ENCODE measurements around the gene ADRM1.

Gene ADRM1

GRCh38 chr20:62354031-62354808, 51.4 kb downstream of the ADRM1 start:
- DNase-seq (ENCODE audit: low read depth) = no peak
- no peak for TF ChIP-seq CTCF (conservative IDR thresholded peaks at IDR 0.05; ENCODE audit: low read depth, low read length)
- no peak overlapping the region for H3K4me3 ChIP-seq (ENCODE audit: low read length)

DNA sequence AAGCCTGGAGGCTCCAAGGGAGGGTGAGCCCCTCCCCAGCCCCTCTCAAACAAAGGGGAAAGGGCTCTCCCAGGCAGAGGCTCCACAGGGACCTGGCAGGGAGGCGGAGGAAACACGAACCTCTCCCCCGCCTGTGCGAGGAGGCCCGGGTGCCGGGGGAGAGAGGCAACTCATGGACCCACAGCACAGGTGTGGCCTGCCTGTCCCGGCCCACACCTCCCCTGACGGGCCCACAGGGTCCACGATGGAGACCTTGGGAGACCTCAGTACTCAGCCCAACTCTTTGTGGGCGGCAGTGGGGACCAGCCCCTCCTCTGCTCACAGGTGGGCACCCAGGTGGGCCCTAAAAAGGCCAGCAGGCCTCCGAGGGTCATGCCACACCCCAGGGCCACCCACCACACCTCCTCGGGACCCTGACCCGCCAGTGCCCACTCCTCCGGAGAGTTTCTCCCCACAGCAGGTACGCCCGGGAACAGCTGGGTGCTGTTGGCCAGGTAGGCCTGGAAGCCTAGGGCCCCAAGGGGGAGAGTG, 52.1 kb downstream of the ADRM1 start:
- TF ChIP-seq CTCF (conservative IDR thresholded peaks at IDR 0.05; ENCODE audit: low read depth, low read length) = no peak
- H3K4me3 ChIP-seq (ENCODE audit: low read length) = no peak overlapping the region
- no peak for DNase-seq (ENCODE audit: low read depth)

- DNase-seq (ENCODE audit: low read depth) = no peak
- no peak for TF ChIP-seq CTCF (conservative IDR thresholded peaks at IDR 0.05; ENCODE audit: low read depth, low read length)
- H3K4me3 ChIP-seq (ENCODE audit: low read length) = no peak overlapping the region
Measured at GRCh38 chr20:62355516-62355877, 52.7 kb downstream of the ADRM1 start.

DNA sequence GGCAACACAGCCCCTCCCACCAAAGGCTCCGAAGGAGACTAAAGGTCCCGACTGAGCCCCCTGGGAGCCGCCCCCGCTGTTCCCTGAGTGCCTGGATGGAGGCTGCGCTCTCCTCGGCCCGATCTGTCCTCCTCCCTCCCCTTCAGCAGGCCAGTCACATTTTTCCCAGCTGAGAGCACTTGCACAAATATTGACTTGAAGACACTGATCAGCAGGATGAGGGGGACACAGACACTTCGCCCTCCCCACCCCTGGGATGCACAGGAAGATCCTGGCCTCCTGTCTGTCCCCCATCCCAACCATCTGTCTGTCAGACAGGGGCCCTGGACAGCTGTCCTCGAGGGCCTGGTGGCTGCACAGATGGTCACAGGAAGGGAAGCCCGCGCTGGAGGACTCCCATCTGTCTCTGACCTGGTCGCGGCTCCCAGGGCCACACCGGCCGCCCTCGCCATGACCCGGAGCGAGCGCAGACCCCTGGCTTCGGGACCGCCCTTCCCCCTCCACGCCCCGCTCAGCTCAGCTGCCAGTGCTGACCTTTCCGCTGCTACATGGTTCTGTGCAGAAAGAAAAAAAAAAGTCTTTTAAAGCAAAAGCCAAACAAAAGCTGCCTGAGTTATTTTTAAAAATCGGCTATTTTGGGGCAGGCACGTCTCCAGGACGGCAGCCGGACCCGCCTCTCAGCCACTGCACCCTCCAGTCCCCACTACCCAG, 53.2 kb downstream of the ADRM1 start:
- TF ChIP-seq CTCF (conservative IDR thresholded peaks at IDR 0.05; ENCODE audit: low read depth, low read length) = no peak
- no peak overlapping the region for H3K4me3 ChIP-seq (ENCODE audit: low read length)
- no peak for DNase-seq (ENCODE audit: low read depth)

DNA sequence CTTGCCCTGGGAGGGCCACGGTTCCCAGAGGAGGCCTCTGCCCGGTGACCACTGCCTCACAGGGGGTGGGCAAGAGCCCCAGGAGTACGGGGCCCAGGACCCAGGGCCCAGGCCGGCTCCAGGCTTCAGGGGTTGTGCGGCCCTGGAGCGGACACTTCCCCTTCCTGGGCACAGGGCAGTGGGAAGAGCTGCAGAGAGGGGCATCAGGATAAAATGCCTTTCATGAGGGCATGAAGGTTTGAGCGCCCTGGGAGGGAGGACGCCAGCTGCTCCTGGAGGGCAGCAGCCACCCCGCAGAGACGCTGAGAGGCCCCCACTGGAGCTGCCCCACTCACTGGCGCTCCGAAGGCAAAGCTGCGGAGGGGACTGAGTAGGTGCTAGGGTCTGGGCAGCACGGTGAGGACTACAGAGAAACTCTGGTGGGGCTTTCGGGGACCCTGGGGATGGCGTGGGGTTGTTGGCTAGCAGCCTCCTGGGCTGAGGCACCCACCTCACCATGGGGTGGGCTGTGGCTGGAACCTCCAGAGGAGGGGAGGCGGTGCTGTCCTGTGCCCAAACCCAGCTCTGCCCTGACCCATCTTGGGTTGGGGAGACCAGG, 53.9 kb downstream of the ADRM1 start:
- TF ChIP-seq CTCF (conservative IDR thresholded peaks at IDR 0.05; ENCODE audit: low read depth, low read length) = no peak
- H3K4me3 ChIP-seq (ENCODE audit: low read length) = no peak overlapping the region
- no peak for DNase-seq (ENCODE audit: low read depth)

- no peak for TF ChIP-seq CTCF (conservative IDR thresholded peaks at IDR 0.05; ENCODE audit: low read depth, low read length)
- DNase-seq (ENCODE audit: low read depth) = no peak
- no peak overlapping the region for H3K4me3 ChIP-seq (ENCODE audit: low read length)
Measured at GRCh38 chr20:62357187-62357667, 54.4 kb downstream of the ADRM1 start.
